Inflammatory macrophage (primary cell): ENCODE data around the gene KCNQ1.

ENCODE experiments used
- DNase-seq, 2 donors: peaks; one replicate each; pipeline ENCODE4 v3.0.0-alpha.2; 2020 to 2022

The KCNQ1 gene

GRCh38 chr11:2889362-2890273, 444.8 kb downstream of the KCNQ1 start:
- DNase-seq, result no peak

- DNase-seq, result no peak
Measured at GRCh38 chr11:2890466-2891294, 445.9 kb downstream of the KCNQ1 start.

GRCh38 chr11:2891326-2892214, 446.8 kb downstream of the KCNQ1 start:
- no peak for DNase-seq

- DNase-seq, result peak; percentile 38 to 54
Measured at GRCh38 chr11:2892215-2892966, 447.6 kb downstream of the KCNQ1 start.

GRCh38 chr11:2892967-2893528, 448.2 kb downstream of the KCNQ1 start:
- DNase-seq, result no peak

GRCh38 chr11:2893935-2894334, 449.1 kb downstream of the KCNQ1 start:
- DNase-seq, result no peak

- DNase-seq, result no peak
Measured at GRCh38 chr11:2896047-2896446, 451.2 kb downstream of the KCNQ1 start.

GRCh38 chr11:2897048-2897447, 452.2 kb downstream of the KCNQ1 start:
- DNase-seq, result no peak

GRCh38 chr11:2898366-2899079, 453.7 kb downstream of the KCNQ1 start:
- DNase-seq, result peak; percentile 88 to 93
